Loucy (cell line): ENCODE data around the gene PLIN3.
"Not testable (repeated sequence)": the region's sequence is repeated elsewhere in the genome, so short reads cannot be mapped to it uniquely, and the experiment has no call there.

ENCODE experiments used
- CTCF ChIP-seq: fragments of 200-600 bp; sonication (generic); conservative IDR thresholded peaks from 2 replicates; pipeline ENCODE4 v1.5.1; 2014; ENCODE audit warnings: mild to moderate bottlenecking, antibody characterized with exemption, low read length
- EZH2phosphoT487 ChIP-seq: fragments of 200-600 bp; IDR thresholded peaks from 2 replicates; pipeline ENCODE4 v1.6.1; 2018; ENCODE audit warnings: antibody characterized with exemption, mild to moderate bottlenecking, moderate library complexity, borderline replicate concordance

DNA sequence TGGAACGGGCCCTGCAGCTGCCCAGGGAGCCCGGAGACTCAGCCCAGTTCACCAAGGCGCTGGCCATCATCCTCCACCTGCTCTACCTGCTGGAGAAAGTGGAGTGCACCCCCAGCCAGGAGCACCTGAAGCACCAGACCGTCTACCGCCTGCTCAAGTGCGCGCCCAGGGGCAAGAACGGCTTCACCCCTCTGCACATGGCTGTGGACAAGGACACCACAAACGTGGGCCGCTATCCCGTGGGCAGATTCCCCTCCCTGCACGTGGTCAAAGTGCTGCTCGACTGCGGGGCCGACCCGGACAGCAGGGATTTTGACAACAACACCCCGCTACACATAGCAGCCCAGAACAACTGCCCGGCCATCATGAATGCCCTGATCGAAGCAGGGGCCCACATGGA, 74.2 kb downstream of the PLIN3 start:
- TF ChIP-seq CTCF, EZH2phosphoT487: not testable (repeated sequence)
